ENCODE measurements around the gene SRPK3.

The SRPK3 gene

DNA sequence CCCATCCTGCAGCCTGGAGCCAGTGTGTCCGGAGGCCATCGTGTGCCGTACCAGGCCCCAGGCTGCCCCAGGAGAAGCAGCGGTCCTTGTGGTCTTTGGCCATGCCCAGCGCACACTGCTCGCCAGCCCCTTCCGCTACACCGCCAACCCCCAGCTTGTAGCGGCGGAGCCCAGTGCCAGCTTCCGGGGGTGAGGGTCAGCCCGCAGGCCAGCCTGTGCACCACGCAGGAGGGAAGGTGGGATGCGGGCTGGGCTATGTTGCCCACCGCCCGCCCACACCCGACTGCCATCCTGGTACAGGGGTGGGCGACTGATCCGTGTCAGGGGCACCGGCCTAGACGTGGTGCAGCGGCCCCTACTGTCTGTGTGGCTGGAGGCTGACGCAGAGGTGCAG, 7.6 kb upstream of the SRPK3 start:
- no peak for DNase-seq (ENCODE audit: low read depth)
- TF ChIP-seq, protein P1, sequence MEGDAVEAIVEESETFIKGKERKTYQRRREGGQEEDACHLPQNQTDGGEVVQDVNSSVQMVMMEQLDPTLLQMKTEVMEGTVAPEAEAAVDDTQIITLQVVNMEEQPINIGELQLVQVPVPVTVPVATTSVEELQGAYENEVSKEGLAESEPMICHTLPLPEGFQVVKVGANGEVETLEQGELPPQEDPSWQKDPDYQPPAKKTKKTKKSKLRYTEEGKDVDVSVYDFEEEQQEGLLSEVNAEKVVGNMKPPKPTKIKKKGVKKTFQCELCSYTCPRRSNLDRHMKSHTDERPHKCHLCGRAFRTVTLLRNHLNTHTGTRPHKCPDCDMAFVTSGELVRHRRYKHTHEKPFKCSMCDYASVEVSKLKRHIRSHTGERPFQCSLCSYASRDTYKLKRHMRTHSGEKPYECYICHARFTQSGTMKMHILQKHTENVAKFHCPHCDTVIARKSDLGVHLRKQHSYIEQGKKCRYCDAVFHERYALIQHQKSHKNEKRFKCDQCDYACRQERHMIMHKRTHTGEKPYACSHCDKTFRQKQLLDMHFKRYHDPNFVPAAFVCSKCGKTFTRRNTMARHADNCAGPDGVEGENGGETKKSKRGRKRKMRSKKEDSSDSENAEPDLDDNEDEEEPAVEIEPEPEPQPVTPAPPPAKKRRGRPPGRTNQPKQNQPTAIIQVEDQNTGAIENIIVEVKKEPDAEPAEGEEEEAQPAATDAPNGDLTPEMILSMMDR (IDR thresholded peaks at IDR 0.05; ENCODE audit: low read length, missing control alignments) = no peak
- H3K4me3 ChIP-seq (replicated peaks; ENCODE audit: low read depth, low read length) = no peak overlapping the region

DNA sequence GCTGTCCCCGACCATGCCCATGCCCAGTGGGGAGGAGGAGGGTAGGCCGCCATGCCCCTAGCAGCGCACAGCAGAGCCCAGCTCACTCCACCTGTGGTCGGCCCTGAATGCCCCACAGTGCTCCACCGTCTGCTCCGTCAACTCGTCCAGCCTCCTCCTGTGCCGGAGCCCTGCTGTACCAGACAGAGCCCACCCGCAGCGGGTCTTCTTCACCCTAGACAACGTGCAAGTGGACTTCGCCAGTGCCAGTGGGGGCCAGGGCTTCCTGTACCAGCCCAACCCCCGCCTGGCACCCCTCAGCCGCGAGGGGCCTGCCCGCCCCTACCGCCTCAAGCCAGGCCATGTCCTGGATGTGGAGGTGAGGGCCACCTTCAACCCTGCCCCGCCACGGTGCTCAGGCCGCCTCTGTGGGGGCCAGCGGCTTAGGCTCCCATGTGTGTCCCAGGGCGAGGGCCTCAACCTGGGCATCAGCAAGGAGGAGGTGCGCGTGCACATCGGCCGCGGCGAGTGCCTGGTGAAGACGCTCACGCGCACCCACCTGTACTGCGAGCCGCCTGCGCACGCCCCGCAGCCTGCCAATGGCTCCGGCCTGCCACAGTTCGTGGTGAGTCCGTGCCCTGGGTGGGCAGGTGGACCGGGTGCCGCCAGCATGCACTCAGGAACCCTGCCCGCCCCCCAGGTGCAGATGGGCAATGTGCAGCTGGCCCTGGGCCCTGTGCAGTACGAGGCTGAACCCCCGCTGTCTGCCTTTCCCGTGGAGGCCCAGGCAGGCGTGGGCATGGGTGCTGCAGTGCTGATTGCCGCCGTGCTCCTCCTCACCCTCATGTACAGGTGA, 6.9 kb upstream of the SRPK3 start:
- no peak for DNase-seq (ENCODE audit: low read depth)
- H3K4me3 ChIP-seq (replicated peaks; ENCODE audit: low read depth, low read length) = no peak overlapping the region
- TF ChIP-seq, protein P1 (IDR thresholded peaks at IDR 0.05; ENCODE audit: low read length, missing control alignments) = no peak

DNA sequence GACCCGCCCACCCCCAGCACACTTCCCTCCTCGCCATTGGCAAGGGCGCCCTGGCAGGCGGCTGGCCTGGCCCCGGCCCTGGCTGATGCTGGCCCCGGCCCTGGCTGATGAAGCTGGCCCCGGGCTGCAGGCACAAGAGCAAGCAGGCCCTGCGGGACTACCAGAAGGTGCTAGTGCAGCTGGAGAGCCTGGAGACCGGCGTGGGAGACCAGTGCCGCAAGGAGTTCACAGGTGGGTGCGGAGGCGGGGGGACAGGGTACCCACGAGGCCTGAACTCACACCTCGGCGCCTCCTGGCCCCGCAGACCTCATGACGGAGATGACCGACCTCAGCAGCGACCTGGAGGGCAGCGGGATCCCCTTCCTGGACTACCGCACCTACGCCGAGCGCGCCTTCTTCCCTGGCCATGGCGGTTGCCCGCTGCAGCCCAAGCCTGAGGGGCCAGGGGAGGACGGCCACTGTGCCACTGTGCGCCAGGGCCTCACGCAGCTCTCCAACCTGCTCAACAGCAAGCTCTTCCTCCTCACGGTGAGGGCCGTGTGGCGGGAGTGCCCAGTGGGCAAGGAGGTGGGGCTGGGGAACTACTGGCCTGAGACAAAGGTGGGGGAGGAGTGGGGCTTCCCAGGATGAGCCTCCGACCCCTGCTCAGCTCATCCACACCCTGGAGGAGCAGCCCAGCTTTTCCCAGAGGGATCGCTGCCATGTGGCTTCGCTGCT, 6.1 kb upstream of the SRPK3 start:
- H3K4me3 ChIP-seq (replicated peaks; ENCODE audit: low read depth, low read length) = no peak overlapping the region
- TF ChIP-seq, protein P1 (IDR thresholded peaks at IDR 0.05; ENCODE audit: low read length, missing control alignments) = no peak
- DNase-seq (ENCODE audit: low read depth) = no peak

DNA sequence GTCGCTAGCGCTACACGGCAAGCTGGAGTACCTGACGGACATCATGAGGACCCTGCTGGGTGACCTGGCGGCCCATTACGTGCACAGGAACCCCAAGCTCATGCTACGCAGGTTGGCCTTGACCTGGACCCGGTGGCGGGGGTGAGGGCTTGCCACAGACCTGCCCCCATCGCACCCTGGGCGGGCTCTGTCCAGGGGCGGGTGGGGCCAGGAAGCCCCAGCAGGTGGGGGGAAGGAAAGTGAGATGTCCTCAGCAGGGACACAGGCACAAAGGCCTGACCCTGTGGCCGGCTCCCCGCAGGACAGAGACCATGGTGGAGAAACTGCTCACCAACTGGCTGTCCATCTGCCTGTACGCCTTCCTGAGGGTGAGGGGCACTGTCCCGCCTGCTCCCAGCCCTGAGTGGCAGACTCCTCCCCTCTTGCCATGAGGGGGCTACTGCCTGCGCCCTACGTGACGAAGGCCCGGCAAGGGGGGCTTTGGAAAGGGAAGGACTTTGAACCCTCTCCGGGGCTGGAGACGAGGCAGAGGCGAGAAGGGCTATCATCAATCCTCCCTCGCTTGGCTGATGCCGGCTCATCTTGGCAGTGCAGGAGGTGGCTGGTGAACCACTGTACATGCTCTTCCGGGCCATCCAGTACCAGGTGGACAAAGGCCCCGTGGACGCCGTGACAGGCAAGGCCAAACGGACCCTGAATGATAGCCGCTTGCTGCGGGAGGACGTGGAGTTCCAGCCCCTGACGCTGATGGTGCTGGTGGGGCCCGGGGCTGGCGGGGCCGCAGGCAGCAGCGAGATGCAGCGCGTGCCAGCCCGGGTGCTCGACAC, 5.3 kb upstream of the SRPK3 start:
- no peak overlapping the region for H3K4me3 ChIP-seq (replicated peaks; ENCODE audit: low read depth, low read length)
- no peak for DNase-seq (ENCODE audit: low read depth)
- TF ChIP-seq, protein P1 (IDR thresholded peaks at IDR 0.05; ENCODE audit: low read length, missing control alignments) = no peak

DNA sequence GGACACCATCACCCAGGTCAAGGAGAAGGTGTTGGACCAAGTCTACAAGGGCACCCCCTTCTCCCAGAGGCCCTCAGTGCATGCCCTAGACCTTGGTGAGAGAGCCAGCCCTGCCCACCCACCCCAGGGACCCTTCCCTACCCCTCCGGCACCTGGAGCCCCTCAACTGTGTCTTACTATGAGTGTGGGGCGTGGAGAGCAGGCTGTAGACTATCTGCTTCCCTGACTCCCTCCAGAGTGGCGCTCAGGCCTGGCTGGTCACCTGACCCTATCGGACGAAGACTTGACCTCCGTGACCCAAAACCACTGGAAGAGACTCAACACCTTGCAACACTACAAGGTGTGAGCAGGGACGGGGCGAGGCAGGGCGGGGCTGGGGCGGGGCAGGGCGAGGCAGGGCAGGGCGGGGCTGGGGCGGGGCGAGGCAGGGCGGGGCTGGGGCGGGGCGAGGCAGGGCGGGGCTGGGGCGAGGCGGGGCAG, 4.7 kb upstream of the SRPK3 start:
- TF ChIP-seq, protein P1 (IDR thresholded peaks at IDR 0.05; ENCODE audit: low read length, missing control alignments) = no peak
- DNase-seq (ENCODE audit: low read depth) = no peak
- H3K4me3 ChIP-seq (replicated peaks; ENCODE audit: low read depth, low read length) = no peak overlapping the region

DNA sequence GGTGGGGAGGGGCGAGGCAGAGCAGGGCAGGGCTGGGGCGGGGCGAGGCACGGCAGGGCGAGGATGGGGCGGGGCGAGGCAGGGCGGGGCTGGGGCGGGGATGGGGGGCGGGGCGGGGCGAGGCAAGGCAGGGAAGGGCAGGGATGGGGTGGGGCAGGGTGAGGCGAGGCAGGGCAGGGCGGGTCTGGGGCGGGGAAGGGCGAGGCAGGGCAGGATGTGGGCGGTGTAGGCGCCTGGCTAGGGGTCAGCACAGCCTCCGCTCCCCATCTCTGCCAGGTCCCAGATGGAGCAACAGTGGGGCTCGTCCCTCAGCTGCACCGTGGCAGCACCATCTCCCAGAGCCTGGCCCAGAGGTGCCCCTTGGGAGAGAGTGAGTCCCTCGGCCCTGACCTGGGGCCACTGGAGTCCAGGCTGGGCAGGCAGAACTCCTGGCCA, 4.2 kb upstream of the SRPK3 start:
- no peak overlapping the region for H3K4me3 ChIP-seq (replicated peaks; ENCODE audit: low read depth, low read length)
- no peak for DNase-seq (ENCODE audit: low read depth)
- TF ChIP-seq, protein P1 (IDR thresholded peaks at IDR 0.05; ENCODE audit: low read length, missing control alignments) = no peak
